H1 (cell line): Measurements from ENCODE around the gene APOL3.

Source experiments
- POLR2AphosphoS5 ChIP-seq: IDR thresholded peaks from 2 replicates; pipeline ENCODE4 v1.6.1; 2011; ENCODE audit warnings: low read depth, low read length
- SUZ12 ChIP-seq: fragments of 200-600 bp; sonication (generic); IDR thresholded peaks from 2 replicates; pipeline ENCODE4 v1.6.1; 2012; ENCODE audit warnings: mild to moderate bottlenecking, inconsistent platforms, low read length, moderate library complexity, mixed read lengths

- TF ChIP-seq POLR2AphosphoS5 (no peak), SUZ12 (no peak)
Measured at GRCh38 chr22:36177160-36177559, 16.6 kb upstream of the APOL3 start.
